Stimulated activated naive B cell treated with anti-CD40 and anti-IgM and Interleukin-4, amounts not matched to agents 10 μg/mL and 1 μg/mL and 100 μg/mL, for 72 hours (primary cell): ENCODE data around the gene PDGFC.
"Not testable (repeated sequence)": the region's sequence is repeated elsewhere in the genome, so short reads cannot be mapped to it uniquely, and the experiment has no call there.

Source experiments
- ATAC-seq, 2 donors: fragments of 150-1000 bp; cut with Tn5 transposase; replicated peaks; 2 replicates each; pipeline ENCODE4 v1.10.0; 2021; ENCODE audit warnings: moderate library complexity in 1 of 2
- DNase-seq: peaks from one replicate; pipeline ENCODE4 v3.0.0; 2021
- H3K27ac Mint-ChIP-seq: one replicate; pipeline ENCODE4 v1.8.0; 2022; ENCODE audit warnings: mild to moderate bottlenecking, mixed read lengths
- H3K27me3 Mint-ChIP-seq, 2 donors: one replicate each; pipeline ENCODE4 v1.8.0; 2022; ENCODE audit warnings: mixed read lengths in 2 of 2
- H3K36me3 Mint-ChIP-seq, 2 donors: one replicate each; pipeline ENCODE4 v1.8.0; 2022; ENCODE audit warnings: mixed read lengths in 2 of 2, mild to moderate bottlenecking in 1 of 2
- H3K4me1 Mint-ChIP-seq, 2 donors: one replicate each; pipeline ENCODE4 v1.8.0; 2022; ENCODE audit warnings: mixed read lengths in 2 of 2, mild to moderate bottlenecking in 1 of 2
- H3K4me3 Mint-ChIP-seq, 2 donors: one replicate each; pipeline ENCODE4 v1.8.0; 2022; ENCODE audit warnings: mild to moderate bottlenecking in 2 of 2, mixed read lengths in 2 of 2, moderate library complexity in 1 of 2
- H3K9me3 Mint-ChIP-seq, 2 donors: one replicate each; pipeline ENCODE4 v1.8.0; 2022; ENCODE audit warnings: mixed read lengths in 2 of 2, mild to moderate bottlenecking in 1 of 2

The PDGFC gene

DNA sequence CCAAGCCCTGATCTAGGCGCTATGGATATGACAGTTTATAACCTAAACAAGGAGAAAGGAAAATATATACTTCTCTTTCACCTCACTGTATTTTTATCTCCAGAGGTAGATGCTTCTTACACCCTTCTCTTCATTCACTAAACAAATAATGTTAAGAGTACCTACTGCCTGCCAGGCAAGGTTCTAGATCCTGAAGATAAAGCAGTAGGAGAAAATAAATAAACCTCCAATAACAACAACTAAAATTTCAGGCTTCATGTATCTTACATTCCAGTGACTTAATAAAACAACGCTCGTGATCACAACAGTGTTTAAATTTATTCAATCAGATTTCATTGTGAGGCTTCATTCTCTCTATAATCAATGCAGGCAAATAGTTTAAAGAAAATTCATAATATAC, 20.7 kb downstream of the PDGFC start:
- H3K9me3 Mint-ChIP-seq = no peaks in the 10 kb centered on the region
- no peaks in the 10 kb centered on the region for H3K36me3 Mint-ChIP-seq
- no peak overlapping the region for H3K4me3 Mint-ChIP-seq
- H3K27ac Mint-ChIP-seq = no peak overlapping the region
- no peaks in the 10 kb centered on the region for H3K4me1 Mint-ChIP-seq
- ATAC-seq (no peak), DNase-seq (no peak)
- H3K27me3 Mint-ChIP-seq = no peaks in the 10 kb centered on the region

DNA sequence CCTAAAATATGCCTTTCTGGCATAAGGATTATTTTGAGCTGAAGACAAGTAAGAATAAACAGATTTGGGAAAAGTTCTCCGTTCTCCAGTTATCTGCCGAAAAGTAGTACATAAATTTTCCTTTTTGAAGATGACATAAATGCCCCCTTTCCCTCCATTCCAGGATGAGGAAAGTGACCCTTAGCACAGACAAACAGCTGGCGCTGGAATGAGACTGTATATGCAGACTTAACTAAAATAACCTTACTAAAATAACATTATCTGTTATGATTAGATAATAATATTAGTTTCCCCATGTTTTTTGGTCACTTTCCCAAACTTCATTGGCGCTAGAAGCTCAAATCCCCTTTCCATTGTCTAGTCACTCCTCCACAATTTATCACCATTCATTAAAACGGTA, 21.5 kb downstream of the PDGFC start:
- no peak overlapping the region for H3K27ac Mint-ChIP-seq
- H3K4me1 Mint-ChIP-seq = no peaks in the 10 kb centered on the region
- H3K4me3 Mint-ChIP-seq = no peak overlapping the region
- no peak for DNase-seq
- H3K9me3 Mint-ChIP-seq = no peaks in the 10 kb centered on the region
- no peaks in the 10 kb centered on the region for H3K36me3 Mint-ChIP-seq
- ATAC-seq = no peak
- H3K27me3 Mint-ChIP-seq = no peaks in the 10 kb centered on the region

DNA sequence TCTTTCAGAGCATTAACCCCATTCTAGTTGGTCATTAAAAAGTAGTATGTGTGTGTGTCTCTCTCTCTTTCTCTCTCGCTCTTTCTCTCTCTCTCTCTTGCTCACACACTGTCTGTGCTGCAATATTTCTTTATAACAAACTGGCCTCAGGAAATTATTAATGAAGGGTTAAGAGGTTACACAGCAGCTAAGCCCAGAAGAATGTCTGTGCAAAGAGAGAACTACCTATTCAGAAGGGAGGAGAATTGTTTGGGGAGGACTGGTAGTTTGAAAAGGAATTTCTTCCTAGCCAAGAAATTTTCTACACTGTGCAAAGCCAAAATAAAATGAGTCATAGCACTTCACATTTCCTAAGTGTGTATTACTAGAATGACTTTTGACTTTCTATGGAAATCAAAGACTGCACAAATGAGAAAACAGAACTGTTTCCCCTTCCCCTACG, 22.2 kb downstream of the PDGFC start:
- no peaks in the 10 kb centered on the region for H3K4me1 Mint-ChIP-seq
- H3K36me3 Mint-ChIP-seq = no peaks in the 10 kb centered on the region
- H3K27ac Mint-ChIP-seq = no peak overlapping the region
- no peaks in the 10 kb centered on the region for H3K9me3 Mint-ChIP-seq
- DNase-seq = no peak
- H3K4me3 Mint-ChIP-seq = no peak overlapping the region
- H3K27me3 Mint-ChIP-seq = no peaks in the 10 kb centered on the region
- no peak for ATAC-seq

DNA sequence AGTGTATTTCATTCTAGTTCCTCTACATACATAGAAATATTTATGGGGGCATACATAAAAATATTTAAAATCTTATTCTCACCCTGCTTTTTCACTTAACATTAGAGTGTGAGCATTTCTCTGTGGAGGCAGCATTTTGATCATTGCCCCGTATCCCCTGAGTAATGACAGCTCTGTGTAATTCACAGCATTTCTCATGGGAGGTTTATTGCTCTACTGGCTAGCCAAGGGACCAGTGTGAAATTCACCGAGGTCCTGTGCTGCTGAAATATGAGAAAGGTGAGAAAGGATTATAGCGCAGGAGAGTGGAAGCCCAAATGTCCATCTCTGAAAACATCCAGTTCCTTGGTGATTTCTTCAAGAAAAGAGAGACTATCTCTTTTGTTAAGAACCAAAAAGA, 22.9 kb downstream of the PDGFC start:
- ATAC-seq (no peak), DNase-seq (no peak)
- Mint-ChIP-seq H3K4me3 (no peak overlapping the region), H3K36me3 (no peaks in the 10 kb centered on the region), H3K4me1 (no peaks in the 10 kb centered on the region), H3K27ac (no peak overlapping the region), H3K27me3 (no peaks in the 10 kb centered on the region), H3K9me3 (no peaks in the 10 kb centered on the region)

DNA sequence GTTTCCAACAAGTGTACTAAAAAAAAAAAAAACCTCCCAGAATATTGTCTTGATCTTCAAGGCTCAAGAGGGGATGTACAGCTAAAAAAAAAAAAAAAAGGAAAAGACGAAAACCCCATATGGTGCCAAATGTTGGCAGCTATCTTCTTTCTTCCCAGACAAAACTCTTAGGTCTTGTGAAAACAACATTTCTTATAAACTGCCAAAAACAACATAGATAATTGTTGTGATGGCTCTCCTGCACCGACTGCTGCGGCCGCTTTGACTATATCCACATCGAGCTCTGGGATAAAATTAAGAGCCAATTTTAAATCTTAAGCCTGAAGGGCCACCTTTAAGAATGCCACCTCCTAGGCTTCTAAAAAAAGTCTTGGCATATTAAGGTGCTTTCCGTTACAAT, 23.5 kb downstream of the PDGFC start:
- no peak for DNase-seq

DNA sequence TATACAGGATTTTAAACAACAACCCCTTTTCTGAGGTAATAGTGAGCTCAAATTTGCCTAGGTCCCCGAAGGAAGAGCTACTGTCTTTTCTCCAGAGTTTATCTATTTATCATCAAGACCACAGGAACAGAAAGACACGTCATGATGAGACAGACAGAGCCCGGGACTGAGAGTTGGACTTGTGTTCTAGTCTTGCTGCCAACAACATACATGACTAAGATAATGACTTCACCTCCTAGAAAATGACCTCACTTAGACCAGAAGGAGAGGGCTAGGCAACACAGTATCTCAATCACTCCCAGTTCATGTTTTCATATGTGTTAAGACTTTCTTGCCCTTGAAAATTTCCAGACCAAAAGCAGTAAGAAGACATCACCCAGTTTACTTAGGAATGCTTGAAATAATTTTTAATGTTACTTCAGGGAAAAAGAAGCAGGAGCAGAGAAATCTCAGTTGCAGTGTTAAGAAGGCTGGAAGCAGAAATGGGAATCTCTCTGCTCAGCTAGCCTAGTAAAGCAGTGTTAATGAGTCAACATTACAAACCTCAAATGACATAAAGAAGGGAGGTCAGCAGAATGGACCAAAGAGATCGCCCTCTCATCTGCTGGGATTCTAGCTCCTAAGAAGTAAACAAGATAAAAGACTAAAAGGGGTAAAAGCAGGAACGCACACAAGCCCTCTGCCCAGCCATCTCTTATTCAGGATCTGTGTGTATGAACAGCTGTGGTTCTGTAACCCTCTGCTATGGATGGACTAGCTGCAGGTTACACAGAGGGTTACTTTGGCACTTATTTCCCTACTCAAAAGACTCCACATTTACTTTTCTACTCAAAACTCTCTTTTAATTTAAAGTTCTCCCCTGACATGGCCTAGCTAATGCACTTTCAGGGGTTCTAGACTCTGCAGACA, 24.8 kb downstream of the PDGFC start:
- DNase-seq = no peak
- no peaks in the 10 kb centered on the region for H3K4me1 Mint-ChIP-seq
- no peak for ATAC-seq
- no peaks in the 10 kb centered on the region for H3K27me3 Mint-ChIP-seq
- no peak overlapping the region for H3K4me3 Mint-ChIP-seq
- no peaks in the 10 kb centered on the region for H3K36me3 Mint-ChIP-seq
- no peak overlapping the region for H3K27ac Mint-ChIP-seq
- no peaks in the 10 kb centered on the region for H3K9me3 Mint-ChIP-seq

More for the DNA sequence above, 23.5 kb downstream of the PDGFC start:
- Mint-ChIP-seq H3K4me3 (no peak overlapping the region), H3K36me3 (no peaks in the 10 kb centered on the region), H3K27me3 (no peaks in the 10 kb centered on the region), H3K9me3 (no peaks in the 10 kb centered on the region), H3K27ac (no peak overlapping the region), H3K4me1 (no peaks in the 10 kb centered on the region)
- ATAC-seq = no peak

DNA sequence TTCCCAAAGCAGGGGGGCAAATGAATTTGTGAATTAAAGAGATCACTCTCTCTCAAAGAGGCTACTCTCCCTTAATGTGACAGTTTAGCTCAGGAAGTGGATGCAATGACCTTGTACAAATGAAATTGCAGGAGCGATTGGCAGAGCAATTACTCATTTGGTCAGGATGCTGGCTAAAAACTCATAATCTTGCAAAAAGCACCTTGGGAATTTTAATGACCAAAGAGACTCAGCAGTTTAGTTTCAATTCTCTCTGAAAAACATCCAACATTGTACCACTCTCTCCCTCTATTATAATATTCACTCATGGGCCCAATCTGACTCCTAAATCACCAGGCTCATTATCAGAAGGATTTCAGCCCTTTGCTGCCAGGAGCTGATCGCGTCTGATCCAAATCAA, 26.1 kb downstream of the PDGFC start:
- H3K27me3 Mint-ChIP-seq = no peaks in the 10 kb centered on the region
- no peaks in the 10 kb centered on the region for H3K36me3 Mint-ChIP-seq
- no peaks in the 10 kb centered on the region for H3K9me3 Mint-ChIP-seq
- ATAC-seq (no peak), DNase-seq (no peak)
- H3K4me1 Mint-ChIP-seq = no peaks in the 10 kb centered on the region
- no peak overlapping the region for H3K27ac Mint-ChIP-seq
- H3K4me3 Mint-ChIP-seq = no peak overlapping the region

DNA sequence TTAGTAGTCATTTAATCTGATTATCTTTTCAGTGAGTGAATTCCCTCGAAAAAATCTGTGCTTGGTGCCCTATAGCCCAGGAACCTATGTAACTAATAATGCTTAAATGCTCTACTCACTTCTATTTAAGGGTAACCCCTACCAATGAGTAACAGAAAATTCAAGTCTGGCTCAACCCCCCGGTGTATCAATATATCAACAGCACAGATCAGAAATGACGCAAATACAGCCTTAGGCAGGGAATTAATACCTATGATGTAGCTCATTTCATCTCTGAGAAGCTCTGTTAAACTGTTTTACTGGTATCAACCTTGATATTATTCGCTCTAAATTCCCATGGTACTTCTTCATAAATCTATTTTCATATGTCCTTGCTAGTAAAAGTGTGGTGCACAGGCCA, 28.6 kb downstream of the PDGFC start:
- Mint-ChIP-seq H3K27ac (no peak overlapping the region), H3K4me1 (no peaks in the 10 kb centered on the region), H3K4me3 (no peak overlapping the region), H3K36me3 (no peaks in the 10 kb centered on the region), H3K9me3 (no peaks in the 10 kb centered on the region), H3K27me3 (no peaks in the 10 kb centered on the region)
- ATAC-seq = no peak
- no peak for DNase-seq

DNA sequence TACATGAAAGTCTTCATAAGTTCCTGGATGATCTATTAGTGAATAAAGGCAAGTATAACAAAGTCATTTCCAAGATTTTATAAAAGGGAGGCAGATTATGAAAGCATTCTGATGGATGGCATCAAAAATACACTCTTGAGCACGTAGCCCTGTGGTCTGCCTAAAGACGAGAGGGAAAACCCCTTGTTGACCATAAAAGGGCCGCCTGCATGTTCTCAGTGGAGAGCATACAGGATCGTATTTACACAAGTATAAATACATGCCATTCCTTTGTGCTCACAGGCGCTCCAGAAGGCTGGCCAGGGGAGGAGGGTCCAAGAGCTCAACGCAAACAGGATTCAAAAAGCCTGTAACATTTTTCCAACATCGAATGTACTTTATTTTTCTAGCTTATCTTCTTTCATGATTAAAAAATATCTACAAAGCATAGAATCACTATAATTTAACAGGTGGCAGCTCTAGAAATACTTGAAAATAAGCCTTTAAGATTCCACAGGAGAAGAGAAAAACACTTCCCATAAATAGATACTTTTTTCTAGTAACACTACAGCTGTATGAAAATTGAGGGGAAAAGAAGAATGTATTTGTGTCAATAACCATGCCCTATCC, 29.6 kb downstream of the PDGFC start:
- Mint-ChIP-seq H3K36me3 (no peaks in the 10 kb centered on the region), H3K4me1 (no peaks in the 10 kb centered on the region)

DNA sequence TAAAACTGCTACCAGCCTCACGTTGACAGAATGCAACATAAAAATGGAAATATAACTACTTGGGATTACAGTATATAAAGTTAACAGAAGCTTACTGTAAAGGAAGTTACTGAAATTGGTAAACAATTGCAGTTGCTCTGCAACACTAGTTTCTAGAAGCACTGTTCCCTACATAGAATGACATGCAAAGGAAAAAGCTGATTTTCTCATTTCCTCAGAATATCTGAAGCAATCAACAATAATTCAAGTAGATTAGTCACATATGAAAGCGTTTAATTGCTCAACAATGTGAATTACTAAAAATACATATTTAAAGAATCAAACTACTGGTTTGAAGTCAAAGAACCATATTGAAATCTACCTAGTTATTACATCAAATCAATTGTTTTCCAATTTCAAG, 31.8 kb downstream of the PDGFC start:
- Mint-ChIP-seq H3K9me3 (no peaks in the 10 kb centered on the region), H3K27me3 (no peaks in the 10 kb centered on the region), H3K36me3 (no peaks in the 10 kb centered on the region), H3K27ac (no peak overlapping the region), H3K4me1 (no peaks in the 10 kb centered on the region), H3K4me3 (no peak overlapping the region)
- DNase-seq = no peak
- ATAC-seq = no peak

More for the DNA sequence above, 29.6 kb downstream of the PDGFC start:
- ATAC-seq = no peak
- H3K4me3 Mint-ChIP-seq = no peak overlapping the region
- no peaks in the 10 kb centered on the region for H3K9me3 Mint-ChIP-seq
- H3K27me3 Mint-ChIP-seq = no peaks in the 10 kb centered on the region
- no peak overlapping the region for H3K27ac Mint-ChIP-seq
- DNase-seq = no peak

DNA sequence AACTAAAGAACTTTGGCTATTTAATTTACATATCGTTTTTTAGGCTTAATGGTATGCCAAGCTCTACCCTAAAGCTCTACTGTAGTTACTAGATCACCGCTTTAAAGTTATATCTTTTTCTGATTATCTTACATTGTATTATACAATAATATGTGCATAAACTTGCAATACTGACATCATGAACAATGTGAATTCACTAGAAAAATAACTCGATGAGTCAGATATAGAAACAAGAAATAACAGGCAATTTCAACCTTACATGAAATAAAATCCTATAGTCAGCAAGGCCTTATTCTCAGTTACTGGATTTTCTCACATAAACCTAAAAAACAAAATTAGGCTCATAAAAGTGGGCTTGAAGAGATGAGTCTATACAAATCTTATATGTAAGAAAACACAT, 32.5 kb downstream of the PDGFC start:
- ATAC-seq = no peak
- Mint-ChIP-seq H3K4me3 (no peak overlapping the region), H3K4me1 (no peaks in the 10 kb centered on the region), H3K27ac (no peak overlapping the region), H3K27me3 (no peaks in the 10 kb centered on the region), H3K9me3 (no peaks in the 10 kb centered on the region), H3K36me3 (no peaks in the 10 kb centered on the region)
- no peak for DNase-seq

DNA sequence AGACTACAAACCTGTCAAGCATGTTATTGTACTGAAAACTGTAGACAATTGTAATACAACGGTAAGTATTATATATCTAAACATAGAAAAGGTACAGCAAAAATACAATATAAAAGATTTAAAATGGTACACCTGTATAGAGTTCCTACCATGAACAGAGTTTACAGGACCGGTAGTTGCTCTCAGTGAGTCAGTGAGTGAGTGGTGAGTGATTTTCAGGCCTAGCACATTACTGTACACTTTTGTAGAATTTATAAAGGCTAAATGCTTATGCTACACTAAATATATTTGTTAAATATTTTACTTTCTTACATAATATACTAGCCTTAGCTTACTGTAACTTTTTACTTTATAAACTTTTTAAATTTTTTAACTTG, 37.4 kb downstream of the PDGFC start:
- H3K36me3 Mint-ChIP-seq = no peaks in the 10 kb centered on the region
- H3K27me3 Mint-ChIP-seq = no peaks in the 10 kb centered on the region
- no peaks in the 10 kb centered on the region for H3K4me1 Mint-ChIP-seq
- peaks cover 0 to 2% of the 10 kb centered on the region in 2 donors for H3K9me3 Mint-ChIP-seq
- DNase-seq (no peak), ATAC-seq (no peak)
- no peak overlapping the region for H3K27ac Mint-ChIP-seq
- H3K4me3 Mint-ChIP-seq = no peak overlapping the region

DNA sequence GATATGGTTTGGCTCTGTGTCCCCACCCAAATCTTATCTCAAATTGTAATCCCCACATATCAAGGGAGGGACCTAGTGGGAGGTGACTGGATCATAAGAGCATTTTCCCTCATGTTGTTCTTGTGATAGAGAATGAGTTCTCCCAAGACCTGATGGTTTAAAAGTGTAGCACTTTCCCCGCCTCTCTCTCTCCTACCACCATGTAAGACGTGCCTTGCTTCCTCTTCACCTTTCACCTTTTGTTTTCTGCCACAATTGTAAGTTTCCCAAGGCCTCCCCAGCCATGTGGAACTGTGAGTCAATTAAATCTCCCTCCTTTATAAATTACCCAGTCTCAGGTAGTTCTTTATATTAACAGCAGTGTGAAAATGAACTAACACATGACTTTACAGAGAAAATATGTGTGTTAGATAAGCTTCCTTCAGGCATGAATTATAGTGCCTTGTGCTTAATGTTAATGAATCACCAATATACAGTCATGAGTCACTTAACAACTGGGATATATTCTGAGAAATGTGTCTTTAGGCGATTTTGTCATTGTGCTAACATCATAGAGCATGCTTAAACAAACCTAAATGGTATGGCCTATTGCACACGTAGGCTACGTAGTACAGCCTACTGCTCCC, 37.9 kb downstream of the PDGFC start:
- Mint-ChIP-seq H3K27me3 (no peaks in the 10 kb centered on the region), H3K9me3 (peaks cover 0 to 2% of the 10 kb centered on the region in 2 donors), H3K4me1 (no peaks in the 10 kb centered on the region), H3K4me3 (no peak overlapping the region), H3K27ac (no peak overlapping the region), H3K36me3 (no peaks in the 10 kb centered on the region)
- ATAC-seq (no peak), DNase-seq (no peak)

DNA sequence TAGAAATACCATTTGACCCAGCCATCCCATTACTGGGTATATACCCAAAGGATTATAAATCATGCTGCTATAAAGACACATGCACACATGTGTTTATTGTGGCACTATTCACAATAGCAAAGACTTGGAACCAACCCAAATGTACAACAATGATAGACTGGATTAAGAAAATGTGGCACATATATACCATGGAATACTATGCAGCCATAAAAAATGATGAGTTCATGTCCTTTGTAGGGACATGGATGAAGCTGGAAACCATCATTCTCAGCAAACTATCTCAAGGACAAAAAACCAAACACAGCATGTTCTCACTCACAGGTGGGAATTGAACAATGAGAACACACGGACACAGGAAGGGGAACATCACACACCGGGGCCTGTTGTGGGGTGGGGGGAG, 39.2 kb downstream of the PDGFC start:
- DNase-seq, H3K27ac Mint-ChIP-seq, H3K9me3 Mint-ChIP-seq, H3K27me3 Mint-ChIP-seq, ATAC-seq, H3K4me1 Mint-ChIP-seq, H3K36me3 Mint-ChIP-seq, H3K4me3 Mint-ChIP-seq: not testable (repeated sequence)

DNA sequence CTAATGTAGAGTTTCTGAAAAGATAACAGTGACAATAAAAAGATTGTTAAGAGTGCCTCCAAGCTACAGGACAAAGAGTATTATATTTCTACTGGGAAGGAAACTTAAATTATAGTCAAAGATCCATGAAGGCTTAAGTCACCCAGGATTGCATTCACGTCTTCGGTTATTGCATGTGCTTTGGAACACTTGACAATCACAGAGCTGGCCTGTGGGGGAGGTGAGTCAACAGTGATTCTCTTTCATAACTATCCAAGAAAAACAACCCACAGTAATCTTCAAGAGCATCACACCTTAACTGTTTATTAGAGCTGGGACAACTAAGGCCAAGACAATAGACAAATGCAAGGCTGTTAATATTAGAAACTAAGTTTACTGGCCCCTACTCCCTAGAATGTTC, 40.3 kb downstream of the PDGFC start:
- Mint-ChIP-seq H3K36me3 (no peaks in the 10 kb centered on the region), H3K4me3 (no peak overlapping the region)

More for the DNA sequence above, 40.3 kb downstream of the PDGFC start:
- H3K9me3 Mint-ChIP-seq = peaks cover 4 to 10% of the 10 kb centered on the region in 2 donors
- no peak for DNase-seq
- H3K4me1 Mint-ChIP-seq = no peaks in the 10 kb centered on the region
- H3K27ac Mint-ChIP-seq = no peak overlapping the region
- H3K27me3 Mint-ChIP-seq = no peaks in the 10 kb centered on the region
- ATAC-seq = no peak
